Omental fat pad (tissue), 4 donors: Measurements from ENCODE around the gene IL21R. TPM values are rescaled to one million over a fixed set of nuclear protein-coding genes. Genes with fewer than 3 reads are reported as not detected.

ENCODE experiments used
- ATAC-seq: fragments of 150-250 bp; one replicate; pipeline ENCODE4 v1.9.1; 2016; ENCODE audit warnings: mild to moderate bottlenecking, moderate library complexity; ENCODE audit not compliant: low FRiP score
- DNase-seq: peaks from one replicate; pipeline ENCODE4 v3.0.0-alpha.2; 2019; ENCODE audit warnings: low spot score
- CTCF ChIP-seq, 3 donors: fragments of 450-650 bp; IDR thresholded peaks; one replicate each; pipeline ENCODE4 v1.5.1; 2016 to 2017; ENCODE audit warnings: antibody characterized with exemption in 3 of 3, mild to moderate bottlenecking in 3 of 3, moderate library complexity in 2 of 3
- total RNA-seq, 4 donors: library from RNA; depleted of rRNA; stranded (reverse); fragments of >200 nt; gene quantifications; one replicate each; pipeline ENCODE4 v1.1.0, GENCODE V29; 2016

Gene IL21R
- total RNA-seq, 4 donors from 2014 or later, result 0.19 to 1.3 (median 0.25) TPM; not detected in 1

GRCh38 chr16:27458258-27458657 is 56.3 kb downstream of the IL21R start:
- no peak for ATAC-seq
- DNase-seq, result no peak
- TF ChIP-seq CTCF (IDR thresholded peaks at IDR 0.05), result no peak

GRCh38 chr16:27458987-27459688 is 57.2 kb downstream of the IL21R start:
- no peak for ATAC-seq
- no peak for DNase-seq
- no peak for TF ChIP-seq CTCF (IDR thresholded peaks at IDR 0.05)

- TF ChIP-seq CTCF (IDR thresholded peaks at IDR 0.05), result no peak
- ATAC-seq, result no peak
- DNase-seq, result no peak
Observed at GRCh38 chr16:27460213-27460612, 58.2 kb downstream of the IL21R start.

GRCh38 chr16:27460663-27461482 is 58.9 kb downstream of the IL21R start:
- ATAC-seq, result no peak
- no peak for TF ChIP-seq CTCF (IDR thresholded peaks at IDR 0.05)
- DNase-seq, result no peak

- no peak for DNase-seq
- ATAC-seq, result no peak
- no peak for TF ChIP-seq CTCF (IDR thresholded peaks at IDR 0.05)
Observed at GRCh38 chr16:27461483-27462171, 59.7 kb downstream of the IL21R start.

- no peak for TF ChIP-seq CTCF (IDR thresholded peaks at IDR 0.05)
- DNase-seq (no peak), ATAC-seq (no peak)
Observed at GRCh38 chr16:27462200-27462845, 60.3 kb downstream of the IL21R start.
